HEK293 (cell line): ENCODE measurements around the gene CXCL1.

ENCODE experiments used
- SETDB1 ChIP-seq: IDR thresholded peaks from one replicate; pipeline ENCODE4 v1.6.1; 2017; ENCODE audit warnings: mild to moderate bottlenecking, low read length, moderate library complexity, mixed read lengths; ENCODE audit not compliant: insufficient read length
- ZNF621 ChIP-seq: fragments of 450-650 bp; formaldehyde crosslinking; IDR thresholded peaks from 2 replicates; pipeline ENCODE4 v1.5.1; 2017; ENCODE audit warnings: missing biosample characterization, missing genetic modification characterization
- ZXDB ChIP-seq: fragments of 450-650 bp; formaldehyde crosslinking; IDR thresholded peaks from 2 replicates; pipeline ENCODE4 v1.5.1; 2016; ENCODE audit warnings: missing biosample characterization, missing genetic modification characterization
- TF ChIP-seq, protein P1 (sequence below): fragments of 450-650 bp; formaldehyde crosslinking; IDR thresholded peaks from 2 replicates; pipeline ENCODE4 v1.5.1; 2016; ENCODE audit warnings: missing biosample characterization, missing genetic modification characterization

- TF ChIP-seq SETDB1 (no peak), ZNF621 (no peak), ZXDB (tag by site-specific recombination) (no peak)
- TF ChIP-seq, protein P1, sequence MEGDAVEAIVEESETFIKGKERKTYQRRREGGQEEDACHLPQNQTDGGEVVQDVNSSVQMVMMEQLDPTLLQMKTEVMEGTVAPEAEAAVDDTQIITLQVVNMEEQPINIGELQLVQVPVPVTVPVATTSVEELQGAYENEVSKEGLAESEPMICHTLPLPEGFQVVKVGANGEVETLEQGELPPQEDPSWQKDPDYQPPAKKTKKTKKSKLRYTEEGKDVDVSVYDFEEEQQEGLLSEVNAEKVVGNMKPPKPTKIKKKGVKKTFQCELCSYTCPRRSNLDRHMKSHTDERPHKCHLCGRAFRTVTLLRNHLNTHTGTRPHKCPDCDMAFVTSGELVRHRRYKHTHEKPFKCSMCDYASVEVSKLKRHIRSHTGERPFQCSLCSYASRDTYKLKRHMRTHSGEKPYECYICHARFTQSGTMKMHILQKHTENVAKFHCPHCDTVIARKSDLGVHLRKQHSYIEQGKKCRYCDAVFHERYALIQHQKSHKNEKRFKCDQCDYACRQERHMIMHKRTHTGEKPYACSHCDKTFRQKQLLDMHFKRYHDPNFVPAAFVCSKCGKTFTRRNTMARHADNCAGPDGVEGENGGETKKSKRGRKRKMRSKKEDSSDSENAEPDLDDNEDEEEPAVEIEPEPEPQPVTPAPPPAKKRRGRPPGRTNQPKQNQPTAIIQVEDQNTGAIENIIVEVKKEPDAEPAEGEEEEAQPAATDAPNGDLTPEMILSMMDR (tag by site-specific recombination), result no peak
Measured at GRCh38 chr4:73836373-73837279, 32.6 kb upstream of the CXCL1 start, which contains the start of gene CXCL6.
